ENCODE measurements around the gene GFI1B. TPM values are rescaled to one million over a fixed set of nuclear protein-coding genes. Genes with fewer than 3 reads are reported as not detected.

Gene GFI1B
- total RNA-seq, 2 donors from 2014 or later = 0.12 TPM; not detected in 1

GRCh38 chr9:133002147-133003070, 23.9 kb downstream of the GFI1B start:
- H3K4me3 Mint-ChIP-seq = no peak overlapping the region
- H3K27ac Mint-ChIP-seq = no peak overlapping the region
- no peaks in the 10 kb centered on the region for H3K9me3 Mint-ChIP-seq
- H3K4me1 Mint-ChIP-seq (ENCODE audit: low read depth) = no peaks in the 10 kb centered on the region
- ATAC-seq (replicated peaks in 1 of 2) (no peak), DNase-seq (no peak)
- H3K27me3 Mint-ChIP-seq (ENCODE audit: low read depth) = peaks cover 51% of the 10 kb centered on the region
- H3K36me3 Mint-ChIP-seq (ENCODE audit: insufficient read depth in 2 of 2) = no peaks in the 10 kb centered on the region

GRCh38 chr9:133003071-133003461, 24.6 kb downstream of the GFI1B start:
- Mint-ChIP-seq H3K9me3 (no peaks in the 10 kb centered on the region), H3K27me3 (ENCODE audit: low read depth) (peaks cover 51% of the 10 kb centered on the region), H3K36me3 (ENCODE audit: insufficient read depth in 2 of 2) (no peaks in the 10 kb centered on the region), H3K4me1 (ENCODE audit: low read depth) (no peaks in the 10 kb centered on the region), H3K27ac (no peak overlapping the region), H3K4me3 (no peak overlapping the region)
- no peak for DNase-seq
- ATAC-seq (replicated peaks in 1 of 2) = no peak

GRCh38 chr9:133003671-133004090, 25.2 kb downstream of the GFI1B start:
- Mint-ChIP-seq H3K27ac (no peak overlapping the region), H3K27me3 (ENCODE audit: low read depth) (peaks cover 51% of the 10 kb centered on the region), H3K36me3 (ENCODE audit: insufficient read depth in 2 of 2) (no peaks in the 10 kb centered on the region)

GRCh38 chr9:133004091-133004998, 25.9 kb downstream of the GFI1B start:
- no peak overlapping the region for H3K27ac Mint-ChIP-seq
- no peaks in the 10 kb centered on the region for H3K36me3 Mint-ChIP-seq (ENCODE audit: insufficient read depth in 2 of 2)
- no peak overlapping the region for H3K4me3 Mint-ChIP-seq
- H3K4me1 Mint-ChIP-seq (ENCODE audit: low read depth) = no peaks in the 10 kb centered on the region
- H3K9me3 Mint-ChIP-seq = no peaks in the 10 kb centered on the region
- DNase-seq (no peak), ATAC-seq (replicated peaks in 1 of 2) (no peak)
- H3K27me3 Mint-ChIP-seq (ENCODE audit: low read depth) = peaks cover 53% of the 10 kb centered on the region

More at GRCh38 chr9:133003671-133004090, 25.2 kb downstream of the GFI1B start:
- no peaks in the 10 kb centered on the region for H3K4me1 Mint-ChIP-seq (ENCODE audit: low read depth)
- ATAC-seq (replicated peaks in 1 of 2) (no peak), DNase-seq (no peak)
- H3K4me3 Mint-ChIP-seq = no peak overlapping the region
- H3K9me3 Mint-ChIP-seq = no peaks in the 10 kb centered on the region

GRCh38 chr9:133004999-133005760, 26.7 kb downstream of the GFI1B start:
- DNase-seq (no peak), ATAC-seq (replicated peaks in 1 of 2) (no peak)
- Mint-ChIP-seq H3K27ac (no peak overlapping the region), H3K9me3 (peaks cover 0 to 2% of the 10 kb centered on the region in 2 donors), H3K4me1 (ENCODE audit: low read depth) (no peaks in the 10 kb centered on the region), H3K36me3 (ENCODE audit: insufficient read depth in 2 of 2) (no peaks in the 10 kb centered on the region), H3K27me3 (ENCODE audit: low read depth) (peaks cover 52% of the 10 kb centered on the region), H3K4me3 (no peak overlapping the region)

- Mint-ChIP-seq H3K4me1 (ENCODE audit: low read depth) (no peaks in the 10 kb centered on the region), H3K27me3 (ENCODE audit: low read depth) (peaks cover 51% of the 10 kb centered on the region)
Measured at GRCh38 chr9:133005957-133006356, 27.5 kb downstream of the GFI1B start.

GRCh38 chr9:133006731-133007352, 28.3 kb downstream of the GFI1B start:
- Mint-ChIP-seq H3K36me3 (ENCODE audit: insufficient read depth in 2 of 2) (no peaks in the 10 kb centered on the region), H3K4me1 (ENCODE audit: low read depth) (no peaks in the 10 kb centered on the region), H3K27ac (no peak overlapping the region), H3K27me3 (ENCODE audit: low read depth) (peaks cover 58% of the 10 kb centered on the region), H3K9me3 (peaks cover 0 to 2% of the 10 kb centered on the region in 2 donors), H3K4me3 (no peak overlapping the region)
- no peak for DNase-seq
- no peak for ATAC-seq (replicated peaks in 1 of 2)

More at GRCh38 chr9:133005957-133006356, 27.5 kb downstream of the GFI1B start:
- Mint-ChIP-seq H3K9me3 (peaks cover 0 to 2% of the 10 kb centered on the region in 2 donors), H3K4me3 (no peak overlapping the region), H3K36me3 (ENCODE audit: insufficient read depth in 2 of 2) (no peaks in the 10 kb centered on the region), H3K27ac (no peak overlapping the region)
- no peak for DNase-seq
- no peak for ATAC-seq (replicated peaks in 1 of 2)

- ATAC-seq (replicated peaks in 1 of 2) (no peak), DNase-seq (no peak)
- H3K27ac Mint-ChIP-seq = no peak overlapping the region
- peaks cover 0 to 2% of the 10 kb centered on the region in 2 donors for H3K9me3 Mint-ChIP-seq
- no peaks in the 10 kb centered on the region for H3K36me3 Mint-ChIP-seq (ENCODE audit: insufficient read depth in 2 of 2)
- peaks cover 43% of the 10 kb centered on the region for H3K27me3 Mint-ChIP-seq (ENCODE audit: low read depth)
- H3K4me3 Mint-ChIP-seq = no peak overlapping the region
- no peaks in the 10 kb centered on the region for H3K4me1 Mint-ChIP-seq (ENCODE audit: low read depth)
Measured at GRCh38 chr9:133008406-133008805, 29.9 kb downstream of the GFI1B start.

- Mint-ChIP-seq H3K27ac (no peak overlapping the region), H3K9me3 (peaks cover 0 to 2% of the 10 kb centered on the region in 2 donors), H3K36me3 (ENCODE audit: insufficient read depth in 2 of 2) (no peaks in the 10 kb centered on the region), H3K4me3 (no peak overlapping the region), H3K4me1 (ENCODE audit: low read depth) (no peaks in the 10 kb centered on the region), H3K27me3 (ENCODE audit: low read depth) (peaks cover 40% of the 10 kb centered on the region)
- ATAC-seq (replicated peaks in 1 of 2) (no peak), DNase-seq (no peak)
Measured at GRCh38 chr9:133008824-133009223, 30.3 kb downstream of the GFI1B start.

- ATAC-seq (replicated peaks in 1 of 2) (no peak), DNase-seq (no peak)
- Mint-ChIP-seq H3K4me3 (no peak overlapping the region), H3K36me3 (ENCODE audit: insufficient read depth in 2 of 2) (no peaks in the 10 kb centered on the region), H3K27ac (no peak overlapping the region), H3K4me1 (ENCODE audit: low read depth) (no peaks in the 10 kb centered on the region), H3K27me3 (ENCODE audit: low read depth) (peaks cover 31% of the 10 kb centered on the region), H3K9me3 (peaks cover 2 to 4% of the 10 kb centered on the region in 2 donors)
Measured at GRCh38 chr9:133009906-133010582, 31.6 kb downstream of the GFI1B start.

GRCh38 chr9:133014696-133015095, 36.2 kb downstream of the GFI1B start:
- H3K9me3 Mint-ChIP-seq = peaks cover 0 to 4% of the 10 kb centered on the region in 2 donors
- no peaks in the 10 kb centered on the region for H3K36me3 Mint-ChIP-seq (ENCODE audit: insufficient read depth in 2 of 2)
- no peak overlapping the region for H3K27ac Mint-ChIP-seq
- H3K4me3 Mint-ChIP-seq = no peak overlapping the region
- H3K4me1 Mint-ChIP-seq (ENCODE audit: low read depth) = no peaks in the 10 kb centered on the region
- DNase-seq = no peak
- no peak for ATAC-seq (replicated peaks in 1 of 2)
- peaks cover 11% of the 10 kb centered on the region for H3K27me3 Mint-ChIP-seq (ENCODE audit: low read depth)

Measured in activated T-cell treated with anti-CD3 and anti-CD28 coated beads, Interleukin-2, amount 50 U/mL, for 72 hours (primary cell).